T1000 (cell line): ENCODE data around the gene RPL11.
"Not testable (repeated sequence)": the region's sequence is repeated elsewhere in the genome, so short reads cannot be mapped to it uniquely, and the experiment has no call there.

Source experiments
- DNase-seq: peaks from one replicate; lab custom pipeline; 2025; ENCODE audit warnings: mixed read lengths; lab: John Stamatoyannopoulos, UW

Gene RPL11

DNA sequence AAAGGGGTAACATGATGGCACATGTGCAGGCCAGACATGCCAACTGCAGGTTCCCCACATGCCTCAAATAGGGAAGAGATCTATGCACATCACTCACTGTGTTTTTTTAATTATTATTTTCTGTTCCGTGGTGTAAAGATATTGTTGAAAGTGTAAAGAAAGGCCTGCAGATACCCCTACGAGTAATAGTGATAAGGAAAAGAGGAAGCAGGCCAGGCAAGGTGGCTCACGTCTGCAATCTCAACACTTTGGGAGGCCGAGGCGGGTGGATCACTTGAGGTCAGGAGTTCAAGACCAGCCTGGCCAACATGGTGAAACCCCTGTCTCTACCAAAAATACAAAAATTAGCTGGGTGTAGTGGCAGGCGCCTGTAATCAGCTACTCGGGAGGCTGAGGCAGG is 6.4 kb upstream of the RPL11 start:
- not testable (repeated sequence) for DNase-seq

DNA sequence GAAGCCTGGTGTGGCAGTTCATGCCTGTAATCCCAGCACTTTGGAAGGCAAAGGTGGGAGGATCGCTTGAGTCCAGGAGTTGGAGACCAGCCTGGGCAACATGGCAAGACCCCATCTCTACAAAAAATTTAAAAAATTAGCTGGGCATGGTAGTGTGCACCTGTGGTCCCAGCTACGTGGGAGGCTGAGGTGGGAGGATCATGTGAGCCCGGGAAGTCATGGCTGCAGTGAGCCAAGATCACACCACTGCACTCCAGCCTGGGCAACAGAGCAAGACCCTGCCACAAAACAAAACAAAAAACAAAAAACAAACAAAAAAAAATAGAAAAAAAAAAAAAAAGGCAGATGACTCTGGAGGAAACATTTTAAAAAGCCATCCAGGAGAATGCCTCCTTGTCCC is 3.9 kb upstream of the RPL11 start:
- not testable (repeated sequence) for DNase-seq

DNA sequence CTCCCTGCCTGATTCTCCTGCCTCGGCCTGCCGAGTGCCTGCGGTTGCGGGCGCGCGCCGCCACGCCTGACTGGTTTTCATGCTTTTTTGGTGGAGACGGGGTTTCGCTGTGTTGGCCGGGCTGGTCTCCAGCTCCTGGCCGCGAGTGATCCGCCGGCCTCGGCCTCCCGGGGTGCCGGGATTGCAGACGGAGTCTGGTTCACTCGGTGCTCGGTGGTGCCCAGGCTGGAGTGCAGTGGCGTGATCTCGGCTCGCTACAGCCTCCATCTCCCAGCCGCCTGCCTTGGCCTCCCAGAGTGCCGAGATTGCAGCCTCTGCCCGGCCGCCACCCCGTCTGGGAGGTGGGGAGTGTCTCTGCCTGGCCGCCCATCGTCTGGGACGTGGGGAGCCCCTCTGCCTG is 3.3 kb upstream of the RPL11 start:
- not testable (repeated sequence) for DNase-seq

DNA sequence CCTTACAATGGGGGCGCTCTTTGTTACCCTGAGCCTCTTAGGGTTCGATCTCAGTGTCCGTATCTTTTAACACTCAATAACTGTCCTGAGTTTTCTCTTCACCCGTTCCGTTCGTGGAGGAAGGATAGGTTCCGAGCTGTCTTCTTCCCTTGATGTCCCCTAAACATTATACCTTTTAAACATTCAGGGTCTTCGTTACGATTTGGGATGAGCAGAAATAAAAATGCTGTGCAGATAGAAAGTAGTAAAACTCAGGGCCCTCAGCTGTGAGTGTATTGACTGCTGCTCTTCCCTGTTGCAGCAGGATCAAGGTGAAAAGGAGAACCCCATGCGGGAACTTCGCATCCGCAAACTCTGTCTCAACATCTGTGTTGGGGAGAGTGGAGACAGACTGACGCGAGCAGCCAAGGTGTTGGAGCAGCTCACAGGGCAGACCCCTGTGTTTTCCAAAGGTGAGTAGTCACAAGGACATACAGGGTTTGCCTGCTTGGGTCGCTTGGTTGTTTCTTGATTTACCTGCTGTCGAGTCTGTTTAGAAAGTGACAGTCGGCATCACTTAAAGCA is 784 bp downstream of the RPL11 start:
- no peak for DNase-seq

DNA sequence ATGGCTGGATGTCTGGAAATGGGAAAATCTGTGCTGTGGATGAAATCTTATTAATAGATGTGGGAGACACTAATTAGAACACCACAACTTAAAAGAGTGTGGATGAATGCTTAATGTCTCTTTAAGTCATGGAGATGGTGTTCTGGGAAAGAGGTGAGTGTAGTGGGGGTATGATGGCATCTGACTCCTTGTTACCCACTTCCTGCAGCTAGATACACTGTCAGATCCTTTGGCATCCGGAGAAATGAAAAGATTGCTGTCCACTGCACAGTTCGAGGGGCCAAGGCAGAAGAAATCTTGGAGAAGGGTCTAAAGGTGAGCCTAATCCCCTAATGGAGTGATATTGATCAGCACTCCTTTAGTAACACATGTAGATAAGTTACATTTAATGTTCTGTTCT is 2.0 kb downstream of the RPL11 start:
- DNase-seq, result no peak

DNA sequence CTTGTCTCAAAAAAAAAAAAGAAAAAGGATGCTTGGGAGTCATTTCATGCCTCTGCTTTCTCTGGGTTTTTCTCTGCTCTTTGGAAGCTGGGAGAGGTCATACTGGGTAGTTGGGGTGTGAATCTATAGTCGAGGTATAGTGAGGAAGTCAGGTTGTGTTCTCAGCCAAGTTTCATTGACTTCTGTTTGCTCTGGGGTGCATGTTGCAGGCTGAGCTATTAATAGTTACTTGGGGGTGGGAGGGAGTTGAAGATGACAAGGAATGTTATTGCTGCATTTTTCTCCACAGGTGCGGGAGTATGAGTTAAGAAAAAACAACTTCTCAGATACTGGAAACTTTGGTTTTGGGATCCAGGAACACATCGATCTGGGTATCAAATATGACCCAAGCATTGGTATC is 2.8 kb downstream of the RPL11 start:
- DNase-seq, result no peak

DNA sequence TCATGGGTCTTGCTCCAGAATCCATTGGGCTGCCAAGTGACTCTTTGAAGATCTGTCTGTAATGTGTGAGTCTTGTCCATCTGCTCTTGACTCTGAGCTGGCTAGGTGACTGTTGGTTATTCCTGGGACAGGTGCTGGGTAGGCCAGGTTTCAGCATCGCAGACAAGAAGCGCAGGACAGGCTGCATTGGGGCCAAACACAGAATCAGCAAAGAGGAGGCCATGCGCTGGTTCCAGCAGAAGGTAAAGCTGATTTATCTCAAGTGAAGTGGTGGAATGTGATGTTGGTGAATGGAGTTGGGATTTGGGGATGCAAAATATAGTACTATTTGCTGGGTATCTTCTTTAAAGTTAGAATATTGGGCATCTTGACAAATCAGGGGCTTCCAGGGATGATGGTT is 4.1 kb downstream of the RPL11 start:
- DNase-seq, result no peak

DNA sequence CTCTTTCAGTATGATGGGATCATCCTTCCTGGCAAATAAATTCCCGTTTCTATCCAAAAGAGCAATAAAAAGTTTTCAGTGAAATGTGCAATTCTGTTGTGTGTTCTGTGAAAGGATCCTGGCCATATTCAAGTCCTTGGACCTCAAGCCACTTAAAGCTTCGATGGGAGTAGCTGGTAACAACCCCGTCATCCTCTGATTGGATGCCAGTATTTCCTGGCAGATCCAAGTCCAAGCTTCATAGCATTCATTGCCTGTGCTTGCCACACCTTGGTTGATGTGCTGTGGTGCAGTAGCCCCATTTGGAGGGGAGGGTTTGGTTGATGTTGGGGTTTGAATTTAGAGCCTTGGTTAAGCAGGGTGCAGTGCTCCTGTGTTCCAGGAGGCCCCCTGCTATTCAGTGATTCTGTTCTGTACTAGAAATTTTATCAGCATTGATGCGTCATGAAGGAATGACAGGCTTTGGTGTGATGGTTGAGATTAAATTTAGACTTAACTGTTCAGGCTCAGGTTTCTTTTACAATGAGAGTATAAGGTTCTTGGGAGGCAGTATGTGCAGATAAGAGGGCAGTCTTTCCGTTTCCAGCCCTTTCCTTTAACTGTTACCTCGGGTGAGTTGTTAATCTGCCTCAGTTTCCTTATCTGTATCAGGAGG is 4.9 kb downstream of the RPL11 start:
- DNase-seq, result no peak

DNA sequence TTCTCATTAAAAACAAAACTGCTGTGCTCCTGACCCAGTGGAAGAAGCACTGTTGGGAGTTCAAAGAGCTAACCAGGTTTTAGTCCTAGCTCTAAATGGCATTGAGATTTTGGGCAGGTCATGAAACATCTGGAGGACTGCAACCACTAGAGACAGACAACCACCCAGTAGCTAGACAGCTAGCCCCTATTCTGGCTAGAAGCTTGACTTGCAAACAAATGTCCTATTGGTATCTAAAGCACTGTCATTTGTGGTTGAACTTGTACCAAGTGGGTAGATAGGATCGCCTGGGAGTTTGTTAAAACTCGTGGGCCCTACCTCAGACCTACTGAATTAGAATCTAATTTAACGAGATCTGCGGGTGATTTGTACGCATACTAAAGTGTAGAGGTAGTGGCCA is 6.9 kb downstream of the RPL11 start:
- no peak for DNase-seq

DNA sequence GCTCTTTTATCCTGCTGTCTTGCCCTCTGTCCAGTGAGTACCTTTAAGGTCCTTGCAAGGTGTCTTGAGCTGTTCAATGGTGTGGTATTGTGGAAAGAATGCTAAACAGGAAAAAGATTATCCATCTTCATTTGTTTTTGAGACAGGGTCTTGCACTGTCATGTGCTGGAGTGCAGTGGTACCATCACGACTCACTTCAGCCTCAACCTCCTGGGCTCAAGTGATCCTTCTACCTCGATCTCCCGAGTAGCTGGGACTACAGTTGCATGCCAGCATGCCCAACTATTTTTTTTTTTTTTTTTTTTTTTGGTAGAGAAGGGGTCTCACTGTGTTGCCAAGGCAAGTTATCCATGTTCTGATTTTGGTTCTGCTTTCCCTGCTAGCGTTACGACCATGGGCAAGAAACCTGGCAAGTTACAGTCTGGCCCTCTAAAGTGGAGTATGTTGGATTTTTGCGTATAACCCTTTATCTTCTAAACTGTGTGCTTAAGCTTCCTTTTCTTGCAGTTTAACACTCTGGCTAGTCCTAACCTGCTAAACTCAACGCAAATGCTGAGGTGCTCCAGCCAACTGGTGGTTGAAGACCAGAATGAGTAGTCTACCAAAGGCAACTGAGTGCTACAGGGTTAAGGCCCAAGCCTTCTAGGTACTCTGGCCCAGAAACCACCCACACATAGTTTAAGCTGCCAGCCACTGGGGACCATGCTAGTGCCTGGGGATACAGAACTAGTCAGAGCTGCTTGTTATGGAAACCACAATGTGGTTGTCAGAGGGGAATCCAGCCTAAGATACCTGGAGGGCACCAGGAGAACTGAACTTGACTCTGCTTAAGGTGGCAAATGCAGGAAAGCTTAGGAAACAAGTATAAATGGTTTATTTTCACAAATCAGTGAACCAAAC is 7.9 kb downstream of the RPL11 start:
- DNase-seq, result no peak

DNA sequence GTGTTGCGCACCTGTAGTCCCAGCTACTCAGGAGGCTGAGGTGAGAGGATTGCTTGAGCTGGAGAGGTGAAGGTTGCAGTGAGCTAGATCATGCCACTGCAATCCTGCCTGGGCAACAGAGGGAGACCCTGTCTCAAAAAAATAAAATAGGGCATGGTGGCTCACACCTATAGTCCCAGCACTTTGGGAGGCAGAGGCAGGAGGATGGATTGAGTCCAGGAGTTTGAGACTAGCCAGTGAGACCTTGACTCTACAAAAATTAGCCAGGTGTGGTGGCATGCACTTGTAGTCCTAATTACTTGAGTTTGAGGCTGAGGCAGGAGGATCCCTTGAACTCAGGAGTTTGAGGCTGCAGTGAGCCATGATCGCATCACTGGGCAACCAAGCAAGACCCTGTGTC is 9.7 kb downstream of the RPL11 start:
- no peak for DNase-seq

DNA sequence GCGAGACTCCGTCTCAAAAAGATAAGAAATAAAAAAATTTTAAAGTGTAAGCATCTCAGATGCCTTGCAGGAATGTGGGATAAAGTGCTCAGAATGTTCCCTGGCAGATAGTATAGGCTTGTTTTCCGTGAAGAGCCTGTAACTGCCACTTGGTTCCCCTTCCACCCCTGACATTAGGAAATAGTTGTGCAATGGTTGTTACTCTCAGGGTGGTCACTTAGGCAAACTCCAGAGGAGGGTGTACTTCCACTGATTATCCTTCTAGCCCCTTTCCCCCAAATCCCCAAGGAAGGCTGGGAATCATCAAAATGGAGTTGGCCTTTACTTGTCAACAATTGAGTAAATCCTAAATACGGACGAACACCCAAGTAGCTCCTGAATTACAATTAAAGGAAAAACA is 10.4 kb downstream of the RPL11 start:
- DNase-seq, result no peak

DNA sequence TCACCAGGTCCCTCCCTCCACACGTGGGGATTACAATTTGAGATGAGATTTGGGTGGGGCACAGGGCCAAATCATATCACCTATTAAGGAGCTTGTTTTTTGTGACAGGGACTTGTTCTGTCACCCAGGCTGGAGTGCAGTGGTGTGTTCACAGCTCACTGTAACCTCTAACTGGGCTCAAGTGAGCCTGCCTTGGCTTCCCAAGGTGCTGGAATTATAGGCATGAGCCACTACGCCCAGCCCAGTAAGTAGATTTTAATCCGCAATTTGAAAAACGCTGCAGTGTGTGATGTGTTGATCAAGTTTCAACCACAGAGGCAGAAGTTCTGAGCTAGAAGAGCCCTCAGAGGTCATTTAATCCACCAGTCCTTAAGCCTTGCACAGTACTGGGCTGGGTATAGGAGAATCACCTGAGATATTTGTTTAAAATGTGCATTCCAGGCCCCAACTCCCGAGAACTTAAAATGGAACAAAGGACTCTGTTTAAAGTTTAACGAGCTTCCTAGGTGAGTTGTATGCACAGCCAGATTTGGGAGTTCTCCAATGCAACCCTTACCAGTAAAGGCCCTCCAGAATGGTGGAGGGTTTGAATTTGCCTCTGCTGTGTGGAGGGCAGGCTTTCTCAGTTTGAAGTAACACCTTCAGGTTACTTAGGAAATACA is 13.4 kb downstream of the RPL11 start:
- no peak for DNase-seq

DNA sequence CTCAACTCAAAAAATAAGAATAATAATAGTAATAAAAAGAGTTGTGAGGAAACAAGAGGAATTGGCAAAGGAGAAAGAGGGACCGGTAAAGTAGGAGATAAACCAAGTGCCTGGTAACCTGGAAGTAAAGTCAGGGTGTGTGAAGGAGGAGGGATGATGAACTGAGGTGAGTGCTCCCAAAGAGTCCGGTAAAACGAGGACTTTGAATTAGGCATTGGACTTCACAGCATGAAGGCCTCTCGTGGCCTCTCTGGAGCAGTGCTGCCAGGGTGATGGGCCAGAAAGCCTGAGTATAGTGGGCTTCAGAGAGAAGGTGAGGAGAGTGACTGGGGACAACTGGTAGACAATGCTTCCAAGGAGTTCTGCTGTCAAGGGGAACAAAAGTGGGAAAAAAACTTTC is 17.6 kb downstream of the RPL11 start:
- no peak for DNase-seq

DNA sequence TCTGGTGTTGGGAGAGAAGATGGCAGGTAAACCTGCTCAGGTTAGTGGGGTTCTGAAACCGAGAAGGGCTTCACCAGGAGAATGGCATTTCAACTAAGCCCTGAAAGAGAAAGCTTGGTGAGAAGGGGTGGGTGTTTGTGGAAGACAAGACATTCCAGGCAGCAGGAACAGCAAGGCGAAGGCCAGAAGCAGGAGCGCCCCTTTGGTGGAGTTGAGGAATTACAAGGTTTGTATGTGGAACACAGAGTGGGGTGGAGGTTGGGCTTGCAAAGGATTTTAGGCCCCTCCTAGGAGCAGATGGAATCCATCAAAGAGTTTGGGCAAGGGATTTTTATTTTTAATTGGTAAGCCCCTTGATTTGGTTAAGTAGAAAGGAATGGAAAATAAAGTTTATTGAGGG is 26.9 kb downstream of the RPL11 start:
- no peak for DNase-seq

DNA sequence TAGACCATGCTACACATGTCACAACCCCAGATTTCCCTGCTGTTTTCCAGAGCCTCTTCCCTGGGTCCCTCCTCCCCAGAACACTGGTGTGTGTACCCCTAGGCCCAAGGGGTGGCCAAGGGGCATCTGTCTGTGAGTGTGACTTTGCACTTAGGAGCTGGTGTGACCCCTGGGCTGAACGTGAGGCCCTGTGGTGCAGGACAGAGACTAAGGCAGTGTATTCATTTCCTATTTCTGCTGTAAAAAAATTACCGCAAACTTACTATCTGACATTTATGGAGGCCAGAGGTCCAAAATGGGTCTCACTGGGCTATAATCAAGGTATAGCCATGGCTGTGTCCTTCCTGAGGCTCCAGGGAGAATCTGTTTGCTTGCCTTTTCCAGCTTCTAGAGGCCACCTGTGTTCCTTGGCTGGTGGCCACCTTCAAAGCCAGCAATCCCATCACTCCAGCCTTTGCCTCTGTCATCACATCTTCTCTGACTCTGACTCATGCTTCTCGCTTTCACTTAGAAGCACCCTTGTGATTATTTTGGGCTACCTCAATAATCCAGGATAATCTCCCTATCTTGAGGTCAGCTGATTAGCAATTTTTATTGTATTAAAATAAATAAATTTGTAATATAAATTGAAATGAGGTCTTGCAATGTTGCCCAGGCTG is 27.7 kb downstream of the RPL11 start:
- DNase-seq, result no peak

DNA sequence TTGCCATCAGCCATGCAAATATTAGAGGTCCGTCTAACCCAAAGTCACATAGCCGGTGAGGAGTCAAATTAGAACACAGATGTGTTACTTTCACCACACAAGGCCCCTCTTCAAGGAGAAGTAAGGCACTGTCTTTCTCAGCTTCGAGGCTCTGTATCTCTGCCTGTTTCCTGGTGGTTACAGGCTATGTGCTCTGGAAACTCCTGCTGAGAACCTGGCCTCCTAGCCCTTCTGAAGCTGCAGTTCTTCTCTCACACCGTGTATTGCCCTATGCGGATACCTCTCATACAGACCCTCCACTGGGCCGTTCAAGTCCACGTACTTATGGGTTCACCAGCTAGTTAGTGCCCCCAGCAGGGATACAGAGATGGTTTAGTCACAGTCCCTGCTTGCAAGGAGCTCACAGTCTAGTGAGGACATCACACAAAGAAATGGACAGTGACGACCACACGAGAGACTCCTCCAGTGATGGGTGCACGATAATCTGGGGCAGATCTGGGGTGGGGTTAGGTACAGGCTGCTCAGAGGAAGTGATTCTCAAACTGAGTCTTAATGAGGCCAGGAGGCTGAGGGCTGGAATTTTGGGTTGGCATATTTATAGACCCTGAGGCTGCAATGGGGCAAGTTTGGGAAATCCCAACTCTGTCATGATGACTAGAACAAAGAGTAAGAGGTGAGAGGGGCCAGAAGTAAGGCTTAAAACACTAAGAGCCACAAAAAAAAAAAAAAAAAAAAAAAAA is 28.8 kb downstream of the RPL11 start:
- no peak for DNase-seq

DNA sequence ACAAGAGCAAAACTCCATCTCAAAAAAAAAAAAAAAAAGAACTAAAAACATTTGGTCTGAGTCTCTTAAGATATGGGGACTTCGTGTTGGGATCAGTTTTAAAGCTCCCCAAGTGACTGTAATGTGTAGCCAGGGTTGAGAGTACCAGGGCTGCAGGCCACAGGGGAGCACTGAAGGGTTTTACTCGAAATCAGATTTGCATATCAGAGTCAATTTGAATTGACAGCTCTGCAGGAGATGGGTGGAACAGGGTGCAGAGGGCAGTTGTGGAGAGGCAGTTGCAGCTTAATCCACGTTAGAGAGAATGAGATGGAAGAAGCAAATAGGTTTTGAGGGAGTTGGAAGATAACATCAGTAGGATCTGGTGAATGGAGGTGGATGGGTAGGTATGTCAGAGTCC is 31.0 kb downstream of the RPL11 start:
- no peak for DNase-seq

DNA sequence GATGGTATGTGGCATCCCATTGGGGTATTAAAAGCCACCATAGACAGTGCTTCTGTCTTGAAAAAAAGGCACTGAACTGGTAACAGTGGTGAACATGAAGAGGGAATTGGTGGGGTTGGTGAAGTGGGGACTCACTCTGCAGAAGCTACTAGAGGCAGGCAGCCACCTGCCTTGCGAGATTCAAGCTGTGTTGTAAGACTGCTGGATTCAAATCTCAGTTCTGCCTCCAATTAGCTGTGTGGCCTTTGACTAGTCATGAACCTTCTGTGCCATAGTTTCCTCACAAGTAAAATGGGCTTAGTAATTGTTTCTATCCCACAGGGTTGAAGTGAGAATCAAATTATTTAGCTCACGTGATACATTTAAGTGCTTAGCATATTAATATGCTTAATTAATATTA is 35.1 kb downstream of the RPL11 start:
- no peak for DNase-seq

DNA sequence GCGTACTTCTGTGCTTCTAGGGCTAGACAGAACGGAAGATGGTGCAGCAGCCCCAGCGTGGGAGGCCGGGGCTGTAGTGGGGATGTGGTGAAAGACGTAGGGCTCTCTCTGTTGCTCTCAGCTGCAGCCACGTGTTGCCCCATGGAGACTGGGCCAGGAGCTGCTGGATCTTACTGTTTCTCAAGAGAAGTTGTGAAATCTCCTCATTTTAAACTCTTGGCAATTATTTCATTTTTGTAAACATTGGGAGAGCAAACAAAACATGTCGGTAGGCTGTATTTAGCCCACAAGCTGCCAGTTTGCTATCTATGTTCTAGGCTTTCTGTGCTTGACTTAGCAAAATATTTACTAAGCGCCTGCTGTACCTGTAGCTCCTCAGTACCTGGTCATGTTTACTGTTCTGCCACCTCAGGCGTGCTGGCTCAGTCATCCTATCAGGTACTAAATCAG is 35.8 kb downstream of the RPL11 start:
- DNase-seq, result no peak
